GM12878 (cell line): ENCODE measurements around the gene NAT8L.

Source experiments
- BRCA1 ChIP-seq: IDR thresholded peaks from 2 replicates; pipeline ENCODE4 v1.6.1; 2011; ENCODE audit warnings: low read depth, low read length, improper control_type of control experiment
- CEBPB ChIP-seq, 2 experiments: fragments of 150-350 bp in 1 of 2; IDR thresholded peaks; 2 replicates each; pipeline ENCODE4 v1.6.1; 2012 to 2014; ENCODE audit warnings: low read depth in 2 of 2, low read length in 2 of 2, borderline replicate concordance in 1 of 2, inconsistent platforms in 1 of 2
- CHD2 ChIP-seq: IDR thresholded peaks from 2 replicates; pipeline ENCODE4 v1.6.1; 2011; ENCODE audit warnings: low read depth, low read length, improper control_type of control experiment, borderline replicate concordance
- POLR2AphosphoS2 ChIP-seq: IDR thresholded peaks from 2 replicates; pipeline ENCODE4 v1.6.1; 2011; ENCODE audit warnings: low read depth, mild to moderate bottlenecking, low read length, improper control_type of control experiment, moderate library complexity
- REST ChIP-seq: IDR thresholded peaks from 2 replicates; pipeline ENCODE4 v1.6.1; 2012; ENCODE audit warnings: mild to moderate bottlenecking, low read depth, low read length
- ZBED1 ChIP-seq: IDR thresholded peaks from 2 replicates; pipeline ENCODE4 v1.6.1; 2016; ENCODE audit warnings: borderline replicate concordance
- ZNF592 ChIP-seq: fragments of 450-650 bp; IDR thresholded peaks from 2 replicates; pipeline ENCODE4 v1.6.1; 2017; ENCODE audit warnings: mild to moderate bottlenecking, moderate library complexity
- ZZZ3 ChIP-seq: IDR thresholded peaks from 2 replicates; pipeline ENCODE4 v1.6.1; 2011; ENCODE audit warnings: low read depth; ENCODE audit not compliant: control insufficient read depth, insufficient read length
- TF ChIP-seq, protein P1 (sequence below), 3 experiments: IDR thresholded peaks in 2 of 3; conservative IDR thresholded peaks in 1 of 3; 2 replicates each; pipeline ENCODE4 v1.5.1; 2011; ENCODE audit warnings: low read depth in 3 of 3, low read length in 3 of 3, mild to moderate bottlenecking in 3 of 3, control low read depth in 2 of 3, moderate library complexity in 2 of 3, inconsistent platforms in 1 of 3, mixed read lengths in 1 of 3; ENCODE audit not compliant: control insufficient read depth in 2 of 3, insufficient read depth in 1 of 3; ENCODE audit errors: extremely low read depth in 1 of 3

DNA sequence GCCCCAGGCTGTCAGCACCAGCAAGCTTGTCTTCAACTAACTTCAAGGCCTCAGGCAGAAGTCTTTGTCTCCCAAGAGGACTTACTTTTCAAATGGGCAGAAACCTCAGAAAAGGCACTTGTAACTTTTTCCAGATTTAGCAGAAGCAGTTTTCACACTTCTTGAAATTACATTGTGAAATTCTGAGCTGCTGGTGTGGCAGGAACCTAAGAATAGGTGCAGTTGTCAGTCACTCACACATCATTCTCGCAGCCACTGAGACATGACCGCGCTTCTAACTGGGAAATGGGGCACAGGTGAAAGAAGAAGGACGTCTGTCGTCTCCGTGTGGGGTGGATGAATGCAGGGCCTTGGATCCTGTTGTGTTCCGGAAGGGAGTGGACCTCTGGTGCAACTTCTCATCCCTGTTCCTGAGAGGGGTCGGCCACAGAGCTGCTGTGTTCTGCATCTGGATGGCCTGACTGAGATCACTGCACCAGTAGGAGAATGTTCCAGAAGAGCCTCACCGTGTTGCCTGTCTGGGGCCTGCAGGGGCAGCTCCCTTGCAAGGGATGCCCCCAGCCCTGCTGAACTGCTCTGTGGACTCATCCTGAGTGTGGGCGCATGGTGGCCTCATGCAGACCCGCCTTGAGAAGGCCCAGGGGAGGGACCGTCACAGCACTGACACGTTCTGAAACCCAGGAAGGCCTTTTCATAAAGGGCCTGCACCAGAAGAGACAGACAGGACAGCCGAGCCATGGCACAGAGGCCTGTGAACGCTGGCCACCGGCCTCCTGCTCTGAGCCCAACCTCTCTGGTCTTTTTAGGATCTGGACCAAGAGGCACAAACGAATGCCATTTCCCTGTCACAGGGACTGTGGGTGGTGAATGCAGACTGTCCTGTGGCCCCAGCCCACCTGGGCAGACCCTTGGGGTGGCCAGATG, 18.7 kb downstream of the NAT8L start:
- TF ChIP-seq POLR2AphosphoS2 = no peak
- TF ChIP-seq, protein P1, sequence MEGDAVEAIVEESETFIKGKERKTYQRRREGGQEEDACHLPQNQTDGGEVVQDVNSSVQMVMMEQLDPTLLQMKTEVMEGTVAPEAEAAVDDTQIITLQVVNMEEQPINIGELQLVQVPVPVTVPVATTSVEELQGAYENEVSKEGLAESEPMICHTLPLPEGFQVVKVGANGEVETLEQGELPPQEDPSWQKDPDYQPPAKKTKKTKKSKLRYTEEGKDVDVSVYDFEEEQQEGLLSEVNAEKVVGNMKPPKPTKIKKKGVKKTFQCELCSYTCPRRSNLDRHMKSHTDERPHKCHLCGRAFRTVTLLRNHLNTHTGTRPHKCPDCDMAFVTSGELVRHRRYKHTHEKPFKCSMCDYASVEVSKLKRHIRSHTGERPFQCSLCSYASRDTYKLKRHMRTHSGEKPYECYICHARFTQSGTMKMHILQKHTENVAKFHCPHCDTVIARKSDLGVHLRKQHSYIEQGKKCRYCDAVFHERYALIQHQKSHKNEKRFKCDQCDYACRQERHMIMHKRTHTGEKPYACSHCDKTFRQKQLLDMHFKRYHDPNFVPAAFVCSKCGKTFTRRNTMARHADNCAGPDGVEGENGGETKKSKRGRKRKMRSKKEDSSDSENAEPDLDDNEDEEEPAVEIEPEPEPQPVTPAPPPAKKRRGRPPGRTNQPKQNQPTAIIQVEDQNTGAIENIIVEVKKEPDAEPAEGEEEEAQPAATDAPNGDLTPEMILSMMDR (IDR thresholded peaks at IDR 0.05 in 2 of 3, conservative IDR thresholded peaks at IDR 0.05 in 1 of 3; ENCODE audit: control insufficient read depth in 2 of 3, extremely low read depth in 1 of 3, insufficient read depth in 1 of 3, low read depth in 3 of 3, low read length in 3 of 3) = no peak
- TF ChIP-seq CHD2 = no peak
- no peak for TF ChIP-seq CEBPB (IDR thresholded peaks at IDR 0.05; ENCODE audit: borderline replicate concordance in 1 of 2, low read depth in 2 of 2, low read length in 2 of 2)
- TF ChIP-seq ZZZ3 = no peak
- no peak for TF ChIP-seq ZBED1
- no peak for TF ChIP-seq ZNF592
- TF ChIP-seq BRCA1 = no peak
- no peak for TF ChIP-seq REST
